LHCN-M2 (cell line): ENCODE measurements around the gene ZBTB16. TPM values are rescaled to one million over a fixed set of nuclear protein-coding genes. Genes with fewer than 3 reads are reported as not detected.
A peak's percentile ranks its signal among the peaks of the same experiment; 100 is the strongest.

Experiments used
- DNase-seq: peaks from one replicate; pipeline ENCODE4 v3.0.0-alpha.2; 2012; ENCODE audit warnings: low read depth
- total RNA-seq: library from RNA; depleted of rRNA; stranded (reverse); fragments of >200 nt; gene quantifications from 2 replicates; pipeline ENCODE4 v1.2.3, GENCODE V29; 2014

Gene ZBTB16
- total RNA-seq, 1 experiment from 2014 or later, result 4.3 TPM

DNA sequence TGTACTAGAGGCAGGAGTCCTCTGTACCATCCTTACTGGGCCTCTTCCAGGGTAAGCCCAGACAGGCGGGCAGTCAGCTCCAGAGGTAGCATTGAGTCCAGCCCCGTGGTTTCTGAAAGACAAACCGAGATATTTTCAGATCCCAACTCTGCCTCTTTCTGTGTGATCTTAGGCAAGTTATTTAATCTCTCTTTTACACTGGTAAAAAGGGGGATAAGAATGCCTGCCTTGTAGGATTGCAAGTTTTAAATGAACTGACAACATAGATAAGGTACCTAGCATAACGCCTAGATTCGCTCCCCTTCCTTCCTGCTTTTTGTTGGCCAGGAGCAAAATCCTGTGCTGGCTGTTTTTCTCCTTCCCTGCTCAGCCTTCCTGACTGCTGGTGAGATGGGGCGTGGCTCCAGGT, 180.2 kb downstream of the ZBTB16 start:
- no peak for DNase-seq

DNA sequence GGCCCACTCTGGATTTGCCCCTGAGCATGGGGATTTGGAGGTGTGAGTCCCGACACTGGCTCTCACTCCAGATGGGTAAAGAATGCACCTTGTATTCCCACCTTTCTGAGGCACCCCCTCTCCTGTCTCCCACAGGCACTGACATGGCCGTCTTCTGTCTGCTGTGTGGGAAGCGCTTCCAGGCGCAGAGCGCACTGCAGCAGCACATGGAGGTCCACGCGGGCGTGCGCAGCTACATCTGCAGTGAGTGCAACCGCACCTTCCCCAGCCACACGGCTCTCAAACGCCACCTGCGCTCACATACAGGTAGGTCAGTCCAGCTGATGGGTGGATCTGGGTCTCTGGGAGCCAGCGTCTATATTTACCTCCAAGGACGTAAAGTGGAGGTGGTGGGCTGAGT, 182.5 kb downstream of the ZBTB16 start:
- DNase-seq, result no peak

GRCh38 chr11:114243461-114244372, 184.2 kb downstream of the ZBTB16 start:
- peak; percentile 46 for DNase-seq

GRCh38 chr11:114244726-114245394, 185.3 kb downstream of the ZBTB16 start:
- DNase-seq, result no peak

DNA sequence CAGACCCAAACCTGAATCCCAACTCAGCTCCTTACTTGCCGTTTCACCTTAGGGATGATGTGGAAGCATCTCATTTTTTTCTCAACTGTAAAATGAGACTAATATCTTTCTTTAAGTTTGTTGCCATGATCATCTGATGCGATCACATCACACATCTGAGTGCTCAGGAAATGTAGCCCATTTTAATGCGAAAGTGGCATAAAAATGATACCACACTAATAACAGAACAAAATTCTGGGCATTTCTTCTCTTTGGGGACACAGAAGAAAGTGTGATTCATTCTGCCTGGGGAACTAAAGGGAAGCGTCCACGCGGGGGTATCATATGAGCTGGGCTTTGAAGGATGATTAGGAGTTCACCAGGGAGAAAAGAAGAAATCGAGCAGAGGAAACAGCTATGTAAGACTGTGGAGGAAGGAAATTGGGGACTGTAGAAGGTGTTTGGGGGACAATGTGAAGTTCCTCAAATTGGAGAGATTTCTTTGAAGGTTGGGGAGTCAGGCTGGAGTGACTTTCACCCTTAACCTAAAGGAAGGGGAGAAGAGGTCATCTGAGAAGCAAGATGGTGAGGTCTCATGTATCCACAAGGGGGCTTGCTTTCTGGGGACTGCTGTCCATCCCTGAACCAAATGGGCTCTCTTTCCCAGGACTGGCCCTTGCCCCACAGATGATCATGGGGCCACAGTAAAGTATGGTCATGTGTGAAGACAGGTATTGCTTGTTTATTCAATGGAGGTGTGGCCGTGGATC, 187.0 kb downstream of the ZBTB16 start:
- DNase-seq, result no peak

DNA sequence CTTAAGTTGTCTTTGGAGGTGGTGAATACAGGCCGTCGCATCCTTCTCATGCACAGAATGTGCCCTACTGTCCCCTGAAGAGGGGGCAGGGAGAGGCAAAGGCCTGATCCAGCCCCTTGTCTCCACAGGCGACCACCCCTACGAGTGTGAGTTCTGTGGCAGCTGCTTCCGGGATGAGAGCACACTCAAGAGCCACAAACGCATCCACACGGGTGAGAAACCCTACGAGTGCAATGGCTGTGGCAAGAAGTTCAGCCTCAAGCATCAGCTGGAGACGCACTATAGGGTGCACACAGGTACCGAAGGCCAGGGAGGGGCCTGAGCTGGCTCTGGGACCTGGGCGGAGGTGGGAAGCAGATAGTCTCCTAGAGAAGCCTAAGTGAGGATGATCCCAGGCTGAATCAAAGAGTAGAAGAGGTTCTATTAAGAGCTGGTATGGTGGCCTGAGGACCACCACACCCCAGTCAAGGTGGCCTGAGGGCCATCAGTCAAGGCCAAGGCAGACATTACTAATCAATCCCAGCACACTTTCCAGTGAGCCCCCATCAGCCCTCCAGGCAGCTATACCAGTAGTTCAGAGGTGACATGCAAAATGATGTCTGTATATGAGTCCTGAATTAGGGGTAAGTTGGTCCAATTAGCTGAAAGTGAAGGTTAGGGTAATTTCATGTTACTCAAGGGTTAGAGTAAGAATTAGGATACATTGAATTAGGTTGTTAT, 187.7 kb downstream of the ZBTB16 start:
- DNase-seq, result no peak

- DNase-seq, result no peak
These were observed 190.7 kb downstream of the ZBTB16 start for GRCh38 chr11:114250180-114250579.

DNA sequence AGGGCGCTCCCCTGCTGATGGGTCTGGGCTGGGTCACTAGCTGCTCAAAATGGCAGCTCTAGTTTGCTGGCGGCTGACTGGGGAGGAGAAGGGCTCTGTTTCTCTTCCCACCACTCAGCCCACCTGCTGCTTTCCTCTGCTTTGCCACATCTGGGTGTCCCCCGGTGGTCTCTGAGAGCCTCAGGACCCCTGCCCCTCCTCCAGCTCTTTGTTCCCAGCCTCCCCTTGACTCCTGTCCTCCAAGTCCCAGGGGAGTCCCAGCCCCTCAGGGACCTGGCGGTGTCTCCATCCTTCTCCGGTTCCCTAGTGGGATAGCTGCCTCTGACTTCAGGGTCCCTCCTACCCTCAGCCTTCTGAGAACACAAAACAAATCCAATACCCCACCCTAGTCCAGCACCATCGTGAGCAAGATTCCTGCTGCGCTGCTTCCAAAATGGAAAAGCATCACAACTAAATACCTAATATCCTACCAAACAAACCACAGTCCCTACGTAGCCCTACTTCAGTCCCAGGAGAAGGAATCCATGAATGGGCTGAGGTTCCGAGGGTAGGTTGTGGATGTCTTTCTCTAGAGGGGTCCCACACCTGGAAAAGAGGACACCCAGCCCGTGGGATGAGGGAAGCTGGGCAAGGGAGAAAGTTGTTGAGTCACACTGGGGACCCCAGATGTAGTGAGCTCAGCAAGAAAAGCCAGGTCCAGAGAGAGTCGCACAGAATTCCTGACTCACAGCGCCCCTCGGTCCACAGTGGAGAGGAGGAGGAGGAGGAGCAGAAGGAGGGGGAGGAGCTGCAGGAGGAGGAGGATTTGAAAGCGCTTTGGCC, 191.7 kb downstream of the ZBTB16 start:
- DNase-seq, result no peak

DNA sequence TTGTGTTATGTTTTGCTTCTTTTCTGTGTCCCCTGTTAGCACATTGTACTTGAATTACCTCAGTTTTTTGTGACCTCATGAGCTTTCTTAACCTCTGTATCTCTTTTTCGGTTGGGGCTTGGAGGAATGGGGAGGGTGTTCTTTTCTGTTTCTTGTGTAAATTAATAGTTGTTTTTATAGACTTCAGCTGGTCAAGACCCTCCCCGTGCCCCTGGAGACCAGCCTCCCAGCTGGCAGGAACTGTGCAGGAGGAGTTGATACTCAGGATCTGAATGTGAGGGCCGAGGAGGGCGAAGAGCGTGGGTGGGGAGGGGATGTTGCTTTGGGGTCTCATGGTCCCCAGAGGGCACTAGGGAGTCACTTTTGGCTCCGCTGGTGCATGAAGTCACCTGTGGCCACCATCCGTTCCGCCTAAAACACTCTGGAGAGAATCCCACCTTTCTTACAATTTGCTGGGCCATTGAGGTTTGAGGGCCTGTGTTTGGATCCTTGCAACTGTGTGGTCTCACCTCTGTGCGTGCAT, 192.4 kb downstream of the ZBTB16 start:
- DNase-seq, result no peak

DNA sequence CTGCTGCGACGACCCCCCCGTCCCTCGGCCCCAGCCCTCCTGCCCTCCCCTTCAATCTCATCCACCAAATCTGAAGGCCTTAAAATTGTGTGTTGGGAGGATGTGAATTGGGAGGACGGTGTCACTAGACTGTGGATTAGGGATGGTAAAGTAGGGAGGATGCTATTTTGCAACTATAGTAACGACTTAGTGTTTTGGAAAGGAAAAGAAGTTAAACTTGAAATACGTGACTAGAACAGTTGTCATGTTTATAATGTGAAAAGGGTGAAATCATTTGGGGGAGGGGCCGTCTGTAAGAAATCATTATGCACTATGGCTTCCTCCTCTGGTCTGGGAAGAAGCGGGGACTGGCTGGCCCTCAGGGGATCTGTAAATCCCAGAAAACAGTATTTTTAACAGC, 193.3 kb downstream of the ZBTB16 start:
- DNase-seq, result no peak

GRCh38 chr11:114253771-114254170, 194.3 kb downstream of the ZBTB16 start:
- no peak for DNase-seq

GRCh38 chr11:114254571-114255146, 195.1 kb downstream of the ZBTB16 start:
- DNase-seq, result no peak

- no peak for DNase-seq
These were observed 195.8 kb downstream of the ZBTB16 start for GRCh38 chr11:114255289-114255688.

DNA sequence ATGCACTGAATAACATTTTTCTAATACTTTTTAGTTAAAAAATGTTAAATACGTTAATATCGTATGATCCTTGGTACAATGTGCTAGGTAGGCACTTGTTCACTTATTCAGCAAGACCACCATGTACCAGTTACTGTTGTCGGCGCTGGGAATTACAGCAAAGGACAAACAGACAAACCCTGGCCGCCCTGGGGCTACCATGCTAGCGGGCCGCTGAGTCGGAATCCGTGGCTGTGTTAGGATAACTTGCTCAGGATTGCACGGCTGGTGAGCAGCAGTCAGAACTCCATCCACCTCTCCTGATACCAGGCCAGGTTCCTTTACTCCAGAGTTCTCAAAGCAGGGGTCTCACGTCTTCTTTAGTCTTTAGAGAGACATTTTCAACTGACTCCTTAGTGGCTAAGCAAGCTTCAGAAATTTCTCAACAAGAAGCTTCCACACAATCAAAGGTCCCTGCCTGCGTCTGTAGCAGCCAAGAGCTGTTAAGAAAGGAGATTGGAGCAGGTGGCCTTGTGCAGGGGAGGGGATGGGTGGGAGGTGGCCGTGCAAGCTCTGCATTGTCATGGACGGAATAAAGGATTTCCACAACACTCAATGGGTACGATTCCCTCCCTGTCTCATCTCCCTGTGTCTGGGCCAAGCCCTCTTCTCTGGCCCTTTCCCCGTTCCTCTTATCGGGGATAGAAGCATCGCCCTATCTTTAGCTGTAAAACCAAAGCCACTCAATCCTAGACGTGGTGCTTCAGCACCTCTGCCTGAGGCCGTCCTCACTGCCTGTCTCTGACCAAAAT, 196.9 kb downstream of the ZBTB16 start:
- DNase-seq, result no peak

- DNase-seq, result no peak
These were observed 197.4 kb downstream of the ZBTB16 start for GRCh38 chr11:114256967-114257286.

DNA sequence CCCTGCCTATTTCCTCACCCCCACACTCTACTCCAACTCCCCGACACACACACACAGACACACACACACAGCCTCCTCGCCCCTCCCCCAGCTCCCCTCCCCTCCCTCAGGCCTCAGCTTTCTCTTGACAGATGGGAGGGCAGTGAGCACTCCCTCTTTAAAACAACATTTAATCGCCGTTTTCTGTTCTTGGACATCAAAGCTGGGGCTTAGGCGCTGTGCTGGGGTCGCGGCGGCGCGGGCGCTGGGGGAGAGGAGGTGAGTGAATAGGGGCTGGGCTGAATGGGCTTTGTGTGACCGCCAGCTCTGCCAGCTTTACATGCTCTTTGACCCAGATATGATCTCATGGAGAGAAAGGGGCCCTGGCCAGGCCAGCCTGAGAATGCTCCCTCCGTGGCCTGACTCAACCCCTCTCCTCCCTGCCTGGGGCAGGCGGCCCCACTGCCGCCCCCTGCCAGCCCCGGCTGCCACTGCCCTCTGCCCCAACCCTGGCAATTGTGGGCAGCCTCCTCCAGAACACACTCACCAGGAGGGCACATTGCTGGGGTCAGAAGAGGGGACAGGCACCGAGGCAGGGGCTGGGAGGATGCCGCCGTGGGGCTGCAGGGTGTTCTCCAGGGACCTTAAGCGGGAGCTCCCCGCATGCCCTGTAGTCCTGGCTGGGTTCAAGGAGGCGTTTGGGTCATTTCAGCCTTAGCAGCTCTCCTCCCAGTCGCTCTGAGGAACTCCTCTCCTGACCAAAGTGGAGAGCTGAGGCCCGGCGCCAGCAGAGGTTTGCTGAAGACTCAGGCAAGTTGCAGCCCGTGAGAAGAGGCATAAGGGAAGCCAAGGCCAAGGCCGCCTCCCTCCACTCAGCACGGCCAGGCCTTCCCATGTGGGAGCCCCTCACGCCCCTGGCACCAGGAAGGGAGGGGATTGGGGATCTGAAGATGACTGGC, 198.4 kb downstream of the ZBTB16 start:
- peak; percentile 28 for DNase-seq

GRCh38 chr11:114258696-114259095, 199.2 kb downstream of the ZBTB16 start:
- DNase-seq, result no peak

DNA sequence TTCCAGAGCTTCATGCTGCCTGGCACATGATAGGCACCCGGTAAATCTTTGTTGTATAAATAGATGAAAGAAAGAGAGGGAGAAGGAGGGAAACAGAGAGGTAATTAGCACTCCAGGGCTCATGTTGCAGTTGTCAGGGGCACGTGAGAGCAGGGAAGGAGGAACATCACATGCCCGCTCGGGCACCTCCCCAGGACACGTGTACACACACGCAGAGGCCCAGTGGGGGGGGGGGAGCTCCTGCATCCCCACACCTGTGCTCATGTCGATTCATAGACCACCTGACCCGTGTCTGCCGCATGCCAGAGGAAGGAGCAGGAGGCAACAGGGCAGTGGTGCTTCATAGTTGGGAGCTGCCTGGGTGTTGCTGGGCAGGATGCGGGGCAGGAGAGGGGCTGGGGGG, 199.6 kb downstream of the ZBTB16 start:
- no peak for DNase-seq
